ENCODE results near the gene DIP2B.

DNA sequence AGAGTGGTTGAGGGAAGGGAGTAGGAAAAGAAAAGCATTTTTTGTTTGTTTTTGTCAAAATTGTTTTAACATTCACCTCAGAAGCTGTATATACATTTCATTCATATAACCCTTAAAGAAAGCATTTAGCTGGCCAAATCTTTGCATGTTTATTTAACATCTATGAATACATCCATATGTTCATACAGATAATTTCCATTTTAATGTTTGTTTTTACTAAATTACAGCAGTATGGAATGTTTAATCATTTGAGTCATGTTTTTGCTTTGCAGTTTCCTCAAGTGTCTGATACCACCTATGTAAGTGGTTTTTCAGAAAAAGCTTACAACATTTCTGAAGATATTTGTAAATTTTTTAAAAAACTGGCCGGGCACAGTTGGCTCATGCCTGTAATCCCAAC is 174.8 kb downstream of the DIP2B start:
- TF ChIP-seq, protein P1, sequence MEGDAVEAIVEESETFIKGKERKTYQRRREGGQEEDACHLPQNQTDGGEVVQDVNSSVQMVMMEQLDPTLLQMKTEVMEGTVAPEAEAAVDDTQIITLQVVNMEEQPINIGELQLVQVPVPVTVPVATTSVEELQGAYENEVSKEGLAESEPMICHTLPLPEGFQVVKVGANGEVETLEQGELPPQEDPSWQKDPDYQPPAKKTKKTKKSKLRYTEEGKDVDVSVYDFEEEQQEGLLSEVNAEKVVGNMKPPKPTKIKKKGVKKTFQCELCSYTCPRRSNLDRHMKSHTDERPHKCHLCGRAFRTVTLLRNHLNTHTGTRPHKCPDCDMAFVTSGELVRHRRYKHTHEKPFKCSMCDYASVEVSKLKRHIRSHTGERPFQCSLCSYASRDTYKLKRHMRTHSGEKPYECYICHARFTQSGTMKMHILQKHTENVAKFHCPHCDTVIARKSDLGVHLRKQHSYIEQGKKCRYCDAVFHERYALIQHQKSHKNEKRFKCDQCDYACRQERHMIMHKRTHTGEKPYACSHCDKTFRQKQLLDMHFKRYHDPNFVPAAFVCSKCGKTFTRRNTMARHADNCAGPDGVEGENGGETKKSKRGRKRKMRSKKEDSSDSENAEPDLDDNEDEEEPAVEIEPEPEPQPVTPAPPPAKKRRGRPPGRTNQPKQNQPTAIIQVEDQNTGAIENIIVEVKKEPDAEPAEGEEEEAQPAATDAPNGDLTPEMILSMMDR (conservative IDR thresholded peaks at IDR 0.05), result no peak
- no peak for TF ChIP-seq EZH2 (IDR thresholded peaks at IDR 0.05; ENCODE audit: low read depth)

Measured in PC-9 (cell line).